Sciatic nerve (tissue), 2 donors: Measurements from ENCODE around the gene CDX1. TPM values are rescaled to one million over a fixed set of nuclear protein-coding genes. Genes with fewer than 3 reads are reported as not detected.

Source experiments
- ATAC-seq: fragments of 200-7000 bp; cut with Tn5 transposase; one replicate; pipeline ENCODE4 v1.9.1; 2020; ENCODE audit warnings: mild to moderate bottlenecking, moderate library complexity
- DNase-seq: peaks from one replicate; pipeline ENCODE4 v3.0.0-alpha.2; 2020; ENCODE audit warnings: low spot score
- intact Hi-C: fragments of 100-400 bp; cut with DNase I; formaldehyde crosslinking; loops from one replicate; pipeline ENCODE4 v1.14.2; 2022
- total RNA-seq: library from RNA; stranded (reverse); fragmentation: NEBNext Ultra II Directional; extraction: Animal tissue kit (Norgen Biotek cat#: 25700); gene quantifications from one replicate; pipeline ENCODE4 v1.2.1, GENCODE V29; 2021
- donor health status: DM: no; HTN: no; CAD: no.
- donor health status: DM: no; HTN: no; CAD: no.

CDX1 gene
- total RNA-seq, 1 donor from 2014 or later = not detected

- ATAC-seq (no peak), DNase-seq (no peak)
- intact Hi-C loops = no loop called here
Observed at GRCh38 chr5:150189728-150190502, 23.3 kb downstream of the CDX1 start, which contains the start of gene SLC6A7. SLC6A7 (plus strand) TSS chr5:150190062; CDS start chr5:150190328, 266 bp downstream.

DNA sequence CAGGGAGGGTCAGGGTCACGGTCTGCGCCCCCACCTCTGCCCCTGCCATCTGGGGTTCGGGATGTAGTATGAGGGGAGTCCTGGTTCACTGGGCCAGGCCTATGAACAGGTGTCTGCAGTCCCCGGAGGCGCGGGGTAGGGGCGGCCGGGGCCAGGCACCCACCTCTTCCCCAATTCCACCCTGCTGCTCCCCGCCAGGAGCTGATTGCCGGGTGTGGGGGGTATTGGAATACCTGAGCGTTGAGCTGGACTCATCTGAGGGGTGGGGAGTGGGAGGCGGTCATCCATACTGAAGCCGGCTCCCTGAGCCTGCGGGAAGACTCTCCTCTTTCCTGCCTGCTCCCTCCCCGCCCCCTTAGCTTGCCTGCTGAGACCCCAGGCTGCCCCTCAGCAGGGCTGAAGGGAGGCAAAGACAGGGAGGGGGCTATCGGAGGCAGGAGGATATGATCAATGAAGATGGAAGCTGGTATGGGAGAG, 24.0 kb downstream of the CDX1 start:
- ATAC-seq = no peak
- intact Hi-C loops = no loop called here
- no peak for DNase-seq

GRCh38 chr5:150190987-150191386, 24.4 kb downstream of the CDX1 start:
- intact Hi-C loops = no loop called here
- no peak for ATAC-seq
- no peak for DNase-seq

- DNase-seq = no peak
- no peak for ATAC-seq
- intact Hi-C loops = no loop called here
Observed at GRCh38 chr5:150192462-150192861, 25.9 kb downstream of the CDX1 start.

GRCh38 chr5:150195736-150196485, 29.3 kb downstream of the CDX1 start:
- ATAC-seq = no peak
- DNase-seq = no peak
- intact Hi-C loops = no loop called here

GRCh38 chr5:150196514-150196913, 29.9 kb downstream of the CDX1 start:
- intact Hi-C loops = no loop called here
- peak; percentile 8 for ATAC-seq
- DNase-seq = no peak

DNA sequence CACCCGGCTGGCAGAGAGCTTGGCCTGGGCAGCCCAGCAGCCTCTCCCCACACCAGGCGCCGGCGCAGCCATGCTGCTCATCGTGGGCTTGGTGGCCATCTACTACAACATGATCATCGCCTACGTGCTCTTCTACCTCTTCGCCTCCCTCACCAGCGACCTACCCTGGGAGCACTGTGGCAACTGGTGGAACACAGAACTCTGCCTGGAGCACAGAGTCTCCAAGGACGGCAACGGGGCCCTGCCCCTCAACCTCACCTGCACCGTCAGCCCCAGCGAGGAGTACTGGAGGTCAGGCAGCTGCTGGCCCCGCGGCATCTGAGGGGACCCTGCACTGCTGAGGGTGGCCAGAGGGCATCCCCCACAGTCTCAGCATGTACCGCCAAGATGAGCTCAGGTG, 30.4 kb downstream of the CDX1 start:
- ATAC-seq = peak; percentile 14
- intact Hi-C loops = no loop called here
- DNase-seq = no peak

GRCh38 chr5:150197476-150197875, 30.9 kb downstream of the CDX1 start:
- intact Hi-C loops = no loop called here
- ATAC-seq = no peak

DNA sequence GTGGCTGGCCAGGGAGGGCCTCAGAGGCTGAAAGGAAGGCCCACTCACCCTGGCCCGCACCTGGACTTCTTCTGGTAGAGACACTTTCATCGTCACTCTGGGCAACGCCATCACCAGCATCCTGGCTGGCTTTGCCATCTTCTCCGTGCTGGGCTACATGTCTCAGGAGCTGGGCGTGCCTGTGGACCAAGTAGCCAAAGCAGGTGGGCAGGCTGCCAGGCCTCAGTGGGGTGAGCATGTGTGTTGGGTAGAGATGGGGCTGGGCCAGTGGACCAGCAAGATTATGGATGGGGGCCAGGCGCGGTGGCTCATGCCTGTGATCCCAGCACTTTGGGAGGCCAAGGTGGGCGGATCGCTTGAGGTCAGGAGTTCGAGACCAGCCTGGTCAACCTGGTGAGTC, 35.9 kb downstream of the CDX1 start:
- intact Hi-C loops = no loop called here
- ATAC-seq = no peak
- no peak for DNase-seq

More at GRCh38 chr5:150197476-150197875, 30.9 kb downstream of the CDX1 start:
- DNase-seq = no peak

DNA sequence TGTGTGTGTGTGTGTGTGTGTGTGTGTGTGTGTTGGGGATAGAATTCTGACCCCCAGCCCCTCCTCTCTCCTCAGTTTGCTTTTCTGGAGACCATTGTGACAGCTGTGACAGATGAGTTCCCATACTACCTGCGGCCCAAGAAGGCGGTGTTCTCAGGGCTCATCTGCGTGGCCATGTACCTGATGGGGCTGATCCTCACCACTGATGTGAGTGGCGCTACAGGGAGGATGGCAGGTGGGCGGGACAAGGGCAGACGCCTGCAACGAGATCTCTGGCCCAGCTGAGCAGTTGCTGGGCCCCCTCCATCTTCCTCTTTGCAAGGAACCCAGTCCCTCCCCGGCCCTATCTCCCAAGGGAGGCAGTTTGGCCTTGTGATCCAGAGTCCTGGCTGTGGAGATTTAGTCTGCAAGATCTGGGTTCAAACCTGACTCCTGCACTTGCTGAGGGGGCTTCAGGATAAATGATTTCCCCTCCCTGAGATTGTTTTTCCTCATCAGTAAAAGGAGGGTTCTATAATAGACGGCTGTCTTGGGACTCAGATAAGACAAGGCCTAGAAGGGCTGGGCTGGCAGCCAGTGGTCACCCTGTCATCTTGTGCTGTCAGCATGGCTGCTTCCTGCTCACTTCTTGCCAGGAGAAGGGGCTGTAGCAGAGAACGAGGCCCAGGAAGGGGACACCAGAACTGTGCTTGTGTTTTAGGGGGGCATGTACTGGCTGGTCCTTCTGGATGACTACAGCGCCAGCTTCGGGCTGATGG, 37.4 kb downstream of the CDX1 start:
- no peak for ATAC-seq
- intact Hi-C loops = no loop called here
- DNase-seq = no peak

GRCh38 chr5:150204590-150204960, 38.0 kb downstream of the CDX1 start:
- no peak for ATAC-seq
- intact Hi-C loops = no loop called here
- DNase-seq = no peak

DNA sequence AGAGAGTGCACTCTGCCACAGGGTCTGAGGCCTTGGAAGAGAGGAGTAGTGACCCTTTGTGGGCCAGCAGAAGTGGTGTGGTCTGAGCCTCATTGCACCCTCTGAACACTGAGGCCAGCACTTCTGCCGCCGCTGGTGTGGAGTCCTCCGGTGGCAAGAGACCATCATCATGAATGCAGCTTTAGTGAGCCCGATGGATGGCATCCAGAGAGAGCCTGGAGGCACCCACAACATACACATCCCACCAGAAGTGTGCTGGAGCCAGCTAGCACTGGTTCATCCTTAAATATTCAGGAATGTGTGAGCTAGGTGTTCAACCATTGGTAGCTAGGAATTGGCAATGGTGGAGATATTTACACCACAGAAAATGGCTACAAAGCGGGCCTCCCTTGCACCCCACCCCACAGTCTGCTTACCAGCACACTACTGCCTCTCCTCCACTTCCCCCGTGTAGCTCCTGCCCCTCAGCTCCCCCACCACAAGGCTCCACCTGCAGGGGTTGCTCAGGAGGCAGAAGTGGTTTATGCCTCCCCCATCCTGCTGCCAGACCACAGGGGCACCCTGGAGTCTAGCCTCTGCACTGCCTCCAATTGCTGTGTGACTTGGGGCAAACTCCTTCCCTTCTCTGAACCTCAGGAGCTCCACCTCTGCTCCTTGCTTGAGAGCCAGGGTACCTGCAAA, 39.7 kb downstream of the CDX1 start:
- DNase-seq (no peak), ATAC-seq (no peak)
- intact Hi-C loops = no loop called here

- ATAC-seq (no peak), DNase-seq (no peak)
- intact Hi-C loops = no loop called here
Observed at GRCh38 chr5:150206779-150207115, 40.2 kb downstream of the CDX1 start.

- intact Hi-C loops = no loop called here
- ATAC-seq (no peak), DNase-seq (no peak)
Observed at GRCh38 chr5:150208187-150209098, 41.9 kb downstream of the CDX1 start.

- ATAC-seq = no peak
- intact Hi-C loops = no loop called here
- DNase-seq = no peak
Observed at GRCh38 chr5:150209099-150209635, 42.6 kb downstream of the CDX1 start.

- ATAC-seq (no peak), DNase-seq (no peak)
- intact Hi-C loops = no loop called here
Observed at GRCh38 chr5:150210644-150211043, 44.1 kb downstream of the CDX1 start.

GRCh38 chr5:150211156-150212030, 44.8 kb downstream of the CDX1 start:
- ATAC-seq = no peak
- intact Hi-C loops = no loop called here
- DNase-seq = no peak
